ENCODE data around the gene ARID4B.
"Not testable (repeated sequence)": the region's sequence is repeated elsewhere in the genome, so short reads cannot be mapped to it uniquely, and the experiment has no call there.

The ARID4B gene

GRCh38 chr1:235221653-235222375 is 106.2 kb downstream of the ARID4B start:
- no peak for DNase-seq

- no peak for DNase-seq
Measured at GRCh38 chr1:235215453-235215852, 112.5 kb downstream of the ARID4B start.

DNA sequence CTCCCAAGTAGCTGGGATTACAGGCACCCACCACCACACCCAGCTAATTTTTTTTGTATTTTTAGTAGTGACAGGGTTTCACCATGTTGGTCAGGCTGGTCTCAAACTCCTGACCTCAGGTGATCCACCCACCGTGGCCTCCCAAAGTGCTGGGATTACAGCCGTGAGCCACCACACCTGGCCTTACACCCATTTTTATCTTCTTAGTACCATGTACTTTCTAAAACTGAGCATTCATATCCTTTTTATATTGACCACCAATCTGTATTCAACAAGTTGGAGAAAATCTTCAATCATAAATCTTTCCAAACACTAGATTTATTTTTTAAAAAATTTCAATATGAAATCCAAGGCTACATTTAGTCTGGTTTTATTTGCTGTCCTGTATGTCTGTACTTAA is 113.0 kb downstream of the ARID4B start:
- DNase-seq: not testable (repeated sequence)

DNA sequence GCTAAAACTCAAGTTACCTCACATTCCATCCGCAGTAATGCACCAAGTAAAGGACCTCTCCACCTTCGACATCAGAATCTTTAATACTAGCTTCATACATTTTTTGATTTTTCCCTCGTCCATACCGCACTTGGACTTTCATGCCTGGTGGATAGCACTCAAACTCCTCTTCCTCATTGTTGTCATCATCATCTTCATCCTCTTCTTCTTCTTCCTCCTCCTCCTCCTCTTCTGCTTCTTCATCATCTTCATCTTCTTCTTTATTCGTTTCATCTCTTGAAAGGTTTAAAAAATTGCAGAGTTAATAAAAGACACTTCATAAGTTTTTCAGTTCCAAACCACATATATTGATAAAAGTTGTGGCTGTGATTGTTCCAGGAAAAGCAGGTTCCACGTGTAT is 114.2 kb downstream of the ARID4B start:
- DNase-seq: no peak

GRCh38 chr1:235211517-235211916 is 116.5 kb downstream of the ARID4B start:
- DNase-seq: no peak

DNA sequence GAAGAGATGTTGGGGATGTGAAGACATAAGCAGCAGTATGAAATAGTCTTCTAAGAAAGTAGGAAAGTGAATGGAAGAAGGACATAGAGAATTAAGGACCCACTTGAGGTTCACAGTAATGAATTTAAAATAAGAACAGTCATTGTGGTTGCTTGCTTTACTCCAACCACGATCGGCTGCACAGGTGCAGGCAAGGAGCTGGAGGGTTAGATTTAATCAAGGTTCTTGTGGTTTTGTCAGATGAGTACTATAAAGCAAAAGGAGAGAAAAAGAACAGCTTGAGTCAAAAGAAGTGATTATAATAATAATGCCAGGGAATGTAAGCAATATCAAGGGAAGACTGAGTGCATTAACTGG is 120.8 kb downstream of the ARID4B start:
- DNase-seq: no peak

GRCh38 chr1:235206533-235207208 is 121.3 kb downstream of the ARID4B start:
- no peak for DNase-seq

DNA sequence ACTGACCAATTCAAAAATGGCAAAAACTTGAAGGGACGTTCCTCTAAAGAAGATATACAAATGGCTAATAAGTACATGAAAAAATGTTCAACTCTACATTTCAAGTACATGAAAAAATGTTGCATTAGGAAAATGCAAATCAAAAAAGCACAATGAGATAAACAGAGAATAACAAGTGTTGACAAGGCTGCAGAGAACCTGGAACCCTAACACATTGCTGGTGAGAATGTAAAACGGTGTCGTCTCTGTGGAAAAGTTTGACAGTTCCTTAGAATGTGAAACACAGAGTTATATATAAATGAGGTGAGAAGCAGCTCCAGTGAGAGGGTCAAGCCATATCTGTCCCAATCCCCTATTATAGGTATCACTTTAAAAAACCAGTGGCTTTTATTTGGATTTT is 122.3 kb downstream of the ARID4B start:
- no peak for DNase-seq

- DNase-seq: no peak
Measured at GRCh38 chr1:235203428-235203827, 124.6 kb downstream of the ARID4B start.

GRCh38 chr1:235202447-235202846 is 125.5 kb downstream of the ARID4B start:
- not testable (repeated sequence) for DNase-seq

DNA sequence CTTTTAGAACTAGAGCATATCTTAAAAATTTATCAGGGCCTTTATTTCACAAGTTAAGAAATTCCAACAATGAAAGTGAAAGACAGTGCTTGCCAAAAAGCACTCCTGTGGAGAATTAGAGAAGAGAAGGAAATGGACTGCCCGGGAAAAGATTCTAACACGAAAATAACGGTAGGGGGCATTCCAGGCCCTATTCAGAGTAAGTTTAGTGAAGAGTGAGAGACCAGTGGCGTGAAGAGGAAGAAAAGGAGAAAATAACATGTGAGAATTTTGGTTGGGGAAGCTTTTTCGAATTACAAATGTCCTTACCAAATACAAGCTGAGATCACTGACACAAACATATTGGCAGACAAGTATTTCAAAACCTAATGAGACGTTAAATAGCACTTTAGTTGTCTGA is 128.5 kb downstream of the ARID4B start:
- no peak for DNase-seq

GRCh38 chr1:235190431-235190830 is 137.5 kb downstream of the ARID4B start:
- no peak for DNase-seq

- DNase-seq: no peak
Measured at GRCh38 chr1:235187316-235187715, 140.7 kb downstream of the ARID4B start.

DNA sequence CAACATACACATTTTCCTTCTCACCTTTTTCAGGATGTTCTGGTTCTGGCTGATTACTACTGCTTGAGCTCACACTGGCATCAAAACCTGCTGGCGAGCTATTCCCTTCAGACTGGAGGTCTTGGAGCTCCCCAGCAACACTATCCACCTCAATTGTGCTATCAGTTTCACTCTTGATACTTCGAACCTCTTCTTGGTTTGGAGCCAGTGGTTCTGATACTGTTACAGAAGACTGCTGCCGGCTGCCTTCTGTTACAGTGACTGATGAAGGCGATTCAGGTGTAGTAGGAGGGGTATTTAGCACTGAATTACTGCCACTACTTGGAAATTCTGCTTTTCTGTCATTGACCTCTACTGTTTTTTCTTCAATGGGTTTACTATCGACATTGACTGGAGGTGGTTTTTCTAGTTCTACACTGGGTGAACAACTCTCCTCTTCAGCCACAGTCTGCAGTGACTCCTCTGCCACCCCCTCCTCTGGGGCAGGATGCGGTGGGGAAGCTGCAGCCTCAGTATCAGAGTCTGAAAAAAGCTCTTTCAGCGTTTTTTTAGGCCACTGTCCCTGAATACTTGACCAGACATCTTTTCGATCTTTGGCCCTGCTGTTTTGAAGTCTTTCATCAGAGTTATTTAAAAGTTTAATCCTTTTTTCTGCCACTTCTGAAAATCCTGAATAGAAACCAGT is 146.3 kb downstream of the ARID4B start:
- DNase-seq: no peak

GRCh38 chr1:235180916-235181460 is 147.0 kb downstream of the ARID4B start:
- DNase-seq: no peak

- DNase-seq: no peak
Measured at GRCh38 chr1:235176486-235176885, 151.5 kb downstream of the ARID4B start.

DNA sequence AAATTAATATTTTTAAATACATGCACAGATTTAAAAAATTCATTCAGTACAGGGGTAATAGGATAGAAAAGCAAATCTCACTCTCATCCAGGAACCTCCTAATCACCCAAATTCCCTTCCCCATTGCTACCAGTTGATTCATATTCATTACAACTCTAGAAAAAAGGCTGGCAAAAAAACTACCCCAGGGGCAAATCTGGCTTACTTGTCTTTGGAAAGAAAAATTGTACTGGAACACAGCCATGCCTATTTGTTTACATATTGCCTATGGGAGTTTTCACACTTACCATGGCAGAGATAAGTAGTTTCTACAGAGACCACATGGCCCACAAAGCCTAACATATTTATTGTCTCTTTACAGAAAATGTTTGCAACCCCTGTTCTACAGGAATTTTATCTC is 158.0 kb downstream of the ARID4B start:
- DNase-seq: no peak

GRCh38 chr1:235168375-235168774 is 159.6 kb downstream of the ARID4B start:
- DNase-seq: no peak

GRCh38 chr1:235161685-235162327 is 166.2 kb downstream of the ARID4B start:
- DNase-seq: no peak

DNA sequence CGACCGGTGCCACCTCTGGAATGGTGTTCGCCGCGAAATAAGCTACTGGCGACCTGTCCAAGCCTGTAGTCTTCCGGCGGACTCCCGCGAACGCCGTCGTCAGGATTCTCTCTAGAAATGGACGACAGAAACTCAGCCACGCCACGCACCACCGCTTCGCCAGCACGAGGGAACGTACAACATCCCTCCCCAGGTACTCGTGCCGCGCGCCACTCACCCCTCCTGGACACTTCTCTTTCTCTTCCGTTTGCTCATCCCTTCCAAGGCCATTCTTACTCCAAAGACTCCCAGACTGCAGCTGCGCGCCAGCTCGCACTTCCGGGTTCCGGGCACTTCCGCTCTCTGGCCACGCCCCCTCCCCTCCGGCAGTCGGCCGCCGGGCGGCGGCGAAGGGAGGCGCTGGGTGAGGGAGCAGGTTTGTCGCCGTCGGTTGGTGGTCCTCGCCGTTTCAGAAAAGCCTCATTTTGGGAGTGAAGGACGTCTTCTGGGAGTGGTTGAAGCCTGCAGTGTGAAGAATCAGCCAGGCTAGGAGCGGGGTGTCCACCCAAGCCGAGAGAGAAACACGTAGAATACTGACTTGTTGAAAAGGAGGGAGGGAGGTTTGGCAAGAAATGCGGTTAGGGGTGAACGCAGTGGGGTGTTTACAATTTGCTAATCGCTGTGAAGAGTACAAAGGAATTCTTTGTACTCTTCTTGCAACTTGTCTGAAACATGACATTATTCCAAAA is 166.9 kb downstream of the ARID4B start, which contains the start of gene RBM34:
Gene RBM34 (minus strand): TSS at position 294 of the 728 bp plus-strand sequence. CDS start 24 bp downstream, at position 270.
- DNase-seq: peak; percentile 93

DNA sequence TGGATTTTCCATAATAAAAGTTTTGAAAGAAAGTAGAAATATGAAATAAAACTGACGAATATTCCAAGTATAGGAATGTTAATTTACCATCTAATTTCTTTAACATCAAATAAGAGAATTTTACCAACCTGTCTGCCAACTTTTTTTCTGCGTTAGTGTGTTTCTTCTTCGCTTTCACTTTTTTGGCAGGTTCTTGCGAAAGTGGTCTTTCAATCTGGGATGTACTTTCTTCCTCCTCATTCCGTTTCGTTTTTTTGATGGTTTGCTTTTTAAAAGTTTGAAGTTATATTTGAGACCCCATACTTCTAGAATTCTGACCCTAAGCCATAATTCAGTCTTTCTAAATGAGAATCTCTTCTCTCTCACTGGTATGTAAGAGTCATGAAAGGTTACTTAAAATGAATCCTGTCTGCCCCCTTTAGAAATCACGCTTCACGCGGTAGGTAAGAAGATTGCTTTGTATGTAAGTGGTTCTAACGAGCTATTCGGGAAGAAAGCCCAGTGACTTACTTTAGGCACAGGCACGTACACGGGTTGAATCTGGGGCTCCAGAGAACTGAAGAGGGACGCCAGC is 167.5 kb downstream of the ARID4B start:
- peak; percentile 36 for DNase-seq

DNA sequence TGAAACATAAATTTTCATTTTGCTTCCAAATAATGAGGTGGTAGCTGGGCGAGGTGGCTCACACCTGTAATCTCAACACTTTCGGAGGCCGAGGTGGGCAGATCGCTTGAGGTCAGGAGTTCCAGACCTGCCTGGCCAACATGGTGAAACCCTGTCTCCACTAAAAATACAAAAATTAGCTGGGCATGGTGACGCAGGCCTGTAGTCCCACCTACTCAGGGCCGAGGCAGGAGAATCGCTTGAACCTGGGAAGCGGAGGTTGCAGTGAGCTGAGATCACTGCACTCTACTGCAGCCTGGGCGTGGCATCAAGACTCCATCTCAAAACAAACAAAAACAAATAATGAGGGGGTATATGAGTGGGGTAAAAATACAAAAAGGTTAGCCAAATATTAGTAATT is 168.0 kb downstream of the ARID4B start:
- DNase-seq: not testable (repeated sequence)
